ENCODE measurements around the gene PERP.

Gene PERP

DNA sequence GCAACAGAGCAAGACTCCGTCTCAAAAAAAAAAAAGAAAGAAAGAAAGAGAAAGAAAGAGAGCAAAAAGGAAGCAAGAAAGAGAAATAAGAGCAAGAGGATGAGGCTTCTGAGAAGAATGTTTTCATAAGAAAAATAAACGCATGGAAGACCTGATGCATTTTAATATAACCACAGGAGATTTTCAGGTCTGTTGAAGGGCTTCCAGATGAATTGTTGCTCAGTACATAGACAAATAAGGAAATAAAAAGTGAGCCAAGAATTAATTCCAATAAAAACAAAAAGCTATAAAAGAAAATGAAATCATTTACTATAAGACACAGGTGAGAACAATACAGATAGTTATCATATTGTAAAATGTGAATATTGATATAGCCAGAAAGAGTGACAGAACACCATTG lies 43.5 kb downstream of the PERP start:
- DNase-seq (ENCODE audit: low read depth in 1 of 2, low spot score in 1 of 2): no peak

GRCh38 chr6:138054982-138055381 lies 52.2 kb downstream of the PERP start:
- DNase-seq (ENCODE audit: low read depth in 1 of 2, low spot score in 1 of 2): no peak

GRCh38 chr6:138052783-138053182 lies 54.4 kb downstream of the PERP start:
- DNase-seq (ENCODE audit: low read depth in 1 of 2, low spot score in 1 of 2): no peak

- no peak for DNase-seq (ENCODE audit: low read depth in 1 of 2, low spot score in 1 of 2)
These were observed 62.2 kb downstream of the PERP start for GRCh38 chr6:138044972-138045371.

DNA sequence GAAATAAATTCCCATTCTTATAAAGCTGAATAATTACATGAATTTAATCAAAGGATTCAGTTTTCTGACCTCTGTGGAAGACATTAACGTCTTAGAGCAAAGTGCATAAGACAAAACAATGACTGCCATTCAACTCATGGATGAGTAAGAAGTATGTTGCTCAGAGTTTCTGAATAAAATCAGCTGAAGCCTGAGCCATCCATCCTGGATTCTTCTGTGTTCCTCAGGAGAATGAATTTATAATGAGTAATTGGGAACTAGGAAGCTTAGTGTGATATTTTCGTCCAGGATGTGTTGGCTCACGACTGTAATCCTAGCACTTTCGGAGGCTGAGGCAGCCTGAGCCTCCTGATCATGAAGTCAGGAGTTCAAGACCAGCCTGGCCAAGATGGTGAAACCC lies 62.8 kb downstream of the PERP start:
- DNase-seq (ENCODE audit: low read depth in 1 of 2, low spot score in 1 of 2): no peak
